H9 (cell line): ENCODE results near the gene GIGYF1. TPM values are rescaled to one million over a fixed set of nuclear protein-coding genes. Genes with fewer than 3 reads are reported as not detected.
A peak's percentile ranks its signal among the peaks of the same experiment; 100 is the strongest.

ENCODE experiments used
- DNase-seq: peaks from one replicate; pipeline ENCODE4 v3.0.0-alpha.2; 2017
- H2AFZ ChIP-seq: one replicate; pipeline ENCODE4 v1.6.1; 2013; ENCODE audit warnings: mild to moderate bottlenecking, low read length, control low read depth, moderate library complexity
- H2AK5ac ChIP-seq: 2 replicates; pipeline ENCODE4 v1.6.1; 2013; ENCODE audit warnings: low read length, control low read depth, mixed read lengths; ENCODE audit not compliant: insufficient read length
- H2BK120ac ChIP-seq: one replicate; pipeline ENCODE4 v1.6.1; 2013; ENCODE audit warnings: low read depth, mild to moderate bottlenecking, low read length, control low read depth, inconsistent platforms; ENCODE audit not compliant: poor library complexity, severe bottlenecking
- H2BK12ac ChIP-seq: 2 replicates; pipeline ENCODE4 v1.6.1; 2013; ENCODE audit warnings: low read length, control low read depth, mixed read lengths, low read depth; ENCODE audit not compliant: insufficient read length
- H2BK15ac ChIP-seq: 2 replicates; pipeline ENCODE4 v1.6.1; 2013; ENCODE audit warnings: low read depth, low read length, control low read depth
- H2BK20ac ChIP-seq: one replicate; pipeline ENCODE4 v1.6.1; 2013; ENCODE audit warnings: low read depth, mild to moderate bottlenecking, low read length, control low read depth, inconsistent platforms; ENCODE audit not compliant: poor library complexity, severe bottlenecking
- H2BK5ac ChIP-seq: 2 replicates; pipeline ENCODE4 v1.6.1; 2013; ENCODE audit warnings: low read length, control low read depth, mixed read lengths; ENCODE audit not compliant: insufficient read length
- H3K14ac ChIP-seq: 2 replicates; pipeline ENCODE4 v1.6.1; 2013; ENCODE audit warnings: low read length, control low read depth; ENCODE audit not compliant: insufficient read depth
- H3K18ac ChIP-seq: 2 replicates; pipeline ENCODE4 v1.6.1; 2013; ENCODE audit warnings: low read depth, mild to moderate bottlenecking, mixed read lengths, low read length, control low read depth; ENCODE audit not compliant: insufficient read length
- H3K23ac ChIP-seq: 2 replicates; pipeline ENCODE4 v1.6.1; 2013; ENCODE audit warnings: low read length, control low read depth, mixed read lengths, low read depth; ENCODE audit not compliant: insufficient read length
- H3K23me2 ChIP-seq: 2 replicates; pipeline ENCODE4 v1.6.1; 2013; ENCODE audit warnings: low read depth, mild to moderate bottlenecking, mixed read lengths, low read length, control low read depth; ENCODE audit not compliant: insufficient read length, poor library complexity, severe bottlenecking
- H3K27ac ChIP-seq: 2 replicates; pipeline ENCODE4 v1.5.1; 2013; ENCODE audit warnings: low read length, control low read depth, mixed read lengths, low read depth; ENCODE audit not compliant: insufficient read length
- H3K27me3 ChIP-seq: 2 replicates; pipeline ENCODE4 v1.6.1; 2013; ENCODE audit warnings: low read length, control low read depth, inconsistent platforms; ENCODE audit not compliant: insufficient read depth
- H3K4ac ChIP-seq: 2 replicates; pipeline ENCODE4 v1.6.1; 2013; ENCODE audit warnings: low read depth, mild to moderate bottlenecking, control low read depth, inconsistent platforms, low read length, moderate library complexity
- H3K4me1 ChIP-seq: 2 replicates; pipeline ENCODE4 v1.6.1; 2013; ENCODE audit warnings: low read length, control low read depth, inconsistent platforms; ENCODE audit not compliant: insufficient read depth
- H3K4me2 ChIP-seq: 2 replicates; pipeline ENCODE4 v1.6.1; 2013; ENCODE audit warnings: low read length, control low read depth, mixed read lengths; ENCODE audit not compliant: insufficient read length, insufficient read depth
- H3K56ac ChIP-seq: 2 replicates; pipeline ENCODE4 v1.6.1; 2013; ENCODE audit warnings: low read depth, mild to moderate bottlenecking, mixed read lengths, low read length, control low read depth; ENCODE audit not compliant: insufficient read length
- H3K79me1 ChIP-seq: 2 replicates; pipeline ENCODE4 v1.6.1; 2013; ENCODE audit warnings: low read depth, mild to moderate bottlenecking, moderate library complexity, low read length, control low read depth, inconsistent platforms; ENCODE audit not compliant: insufficient read depth, poor library complexity, severe bottlenecking
- H3K79me2 ChIP-seq: 2 replicates; pipeline ENCODE4 v1.6.1; 2013; ENCODE audit warnings: low read length, control low read depth, inconsistent platforms; ENCODE audit not compliant: insufficient read depth
- H3K9ac ChIP-seq: 2 replicates; pipeline ENCODE4 v1.6.1; 2013; ENCODE audit warnings: low read length, control low read depth, mixed read lengths; ENCODE audit not compliant: insufficient read length; ENCODE audit errors: extremely low read depth
- H3K9me3 ChIP-seq: one replicate; pipeline ENCODE4 v1.6.1; 2013; ENCODE audit warnings: low read depth, low read length, inconsistent platforms; ENCODE audit not compliant: control insufficient read depth
- H3T11ph ChIP-seq: one replicate; pipeline ENCODE4 v1.6.1; 2013; ENCODE audit warnings: mild to moderate bottlenecking, low read length, control low read depth, inconsistent platforms
- H4K20me1 ChIP-seq: one replicate; pipeline ENCODE4 v1.6.1; 2013; ENCODE audit not compliant: control insufficient read depth, insufficient read length, insufficient read depth
- H4K5ac ChIP-seq: 2 replicates; pipeline ENCODE4 v1.6.1; 2013; ENCODE audit warnings: low read depth, mild to moderate bottlenecking, mixed read lengths, low read length, control low read depth; ENCODE audit not compliant: insufficient read length
- H4K8ac ChIP-seq: replicated peaks from 2 replicates; pipeline ENCODE4 v1.6.1; 2013; ENCODE audit warnings: low read length, control low read depth, mixed read lengths, low read depth; ENCODE audit not compliant: insufficient read length
- H4K91ac ChIP-seq: 2 replicates; pipeline ENCODE4 v1.6.1; 2013; ENCODE audit warnings: low read depth, mild to moderate bottlenecking, moderate library complexity, mixed read lengths, low read length, control low read depth; ENCODE audit not compliant: insufficient read length
- H3K27ac Mint-ChIP-seq, 3 experiments: 2 replicates in 2 of 3; 3 replicates in 1 of 3; pipeline ENCODE4 v1.8.0; 2020 to 2021; ENCODE audit warnings: mixed read lengths in 3 of 3, mild to moderate bottlenecking in 1 of 3, moderate library complexity in 1 of 3
- H3K27me3 Mint-ChIP-seq: 2 replicates; pipeline ENCODE4 v1.8.0; 2021; ENCODE audit warnings: low read depth, mild to moderate bottlenecking, moderate library complexity, mixed read lengths
- H3K36me3 Mint-ChIP-seq, 3 experiments: 2 replicates in 2 of 3; 3 replicates in 1 of 3; pipeline ENCODE4 v1.8.0; 2020 to 2021; ENCODE audit warnings: low read depth in 3 of 3, mixed read lengths in 3 of 3; ENCODE audit not compliant: insufficient read depth in 1 of 3
- H3K4me1 Mint-ChIP-seq, 2 experiments: 2 replicates each; pipeline ENCODE4 v1.8.0; 2020; ENCODE audit warnings: mixed read lengths in 2 of 2
- H3K4me3 Mint-ChIP-seq, 2 experiments: 2 replicates in 1 of 2; 3 replicates in 1 of 2; pipeline ENCODE4 v1.8.0; 2020 to 2021; ENCODE audit warnings: mild to moderate bottlenecking in 2 of 2, mixed read lengths in 2 of 2, moderate library complexity in 1 of 2
- H3K9me3 Mint-ChIP-seq, 2 experiments: 2 replicates in 1 of 2; 3 replicates in 1 of 2; pipeline ENCODE4 v1.8.0; 2020; ENCODE audit warnings: mild to moderate bottlenecking in 2 of 2, mixed read lengths in 2 of 2, moderate library complexity in 1 of 2
- WGBS: extraction: QIAGEN DNeasy Blood & Tissue Kit; methylation state at CpG from one replicate; pipeline ENCODE4 v1.1.7; 2013; ENCODE audit warnings: missing lambda C conversion rate, low lambda C conversion rate, mixed read lengths; ENCODE audit not compliant: insufficient read length; ENCODE audit errors: extremely low coverage; 5-methylcytosine and 5-hydroxymethylcytosine counted together
- total RNA-seq: library from RNA; stranded (reverse); gene quantifications from 2 replicates; pipeline ENCODE4 v1.2.1, GENCODE V29; 2021
- TF ChIP-seq, protein P1 (sequence below): fragments of 200-600 bp; sonication (generic); conservative IDR thresholded peaks from 3 replicates; pipeline ENCODE4 v1.8.0; 2021; ENCODE audit warnings: antibody characterized with exemption, mild to moderate bottlenecking

The GIGYF1 gene
- total RNA-seq, 1 experiment from 2014 or later: 104 TPM

DNA sequence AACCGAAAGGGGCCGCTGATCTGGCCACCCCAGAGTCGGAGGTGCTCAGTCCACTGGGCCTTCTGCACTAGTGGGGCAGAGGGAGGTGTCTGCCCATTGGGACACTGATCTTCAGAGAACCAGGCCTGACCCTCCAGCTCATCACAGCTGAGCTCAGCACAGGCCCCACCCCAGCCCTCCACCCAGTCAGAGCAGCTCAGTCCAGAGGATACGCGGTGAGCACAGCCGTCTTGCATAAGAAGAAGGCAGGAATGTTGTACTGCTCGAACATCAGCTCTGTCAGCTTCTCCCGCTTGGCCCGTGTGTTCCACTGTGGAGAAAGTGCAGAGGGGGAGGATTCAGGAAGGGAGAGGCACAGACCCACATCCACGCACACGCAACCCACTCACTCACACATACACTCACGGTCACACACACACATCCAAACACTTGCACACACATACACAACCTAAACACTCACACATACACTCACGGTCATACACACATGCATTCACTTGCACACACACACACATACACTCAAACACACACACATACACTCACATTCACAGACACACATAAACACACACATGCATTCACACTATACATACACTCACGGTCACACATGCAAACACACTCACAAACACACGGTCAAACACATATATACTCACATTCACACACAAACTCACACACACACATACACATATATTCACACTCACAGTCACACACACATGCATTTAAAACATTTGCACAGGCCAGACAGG is 44.1 kb downstream of the GIGYF1 start:
- H2BK20ac ChIP-seq: no peak overlapping the region
- no peak overlapping the region for H3K4me2 ChIP-seq
- H3K9me3 Mint-ChIP-seq: no peaks in the 10 kb centered on the region
- no peak overlapping the region for H3K4ac ChIP-seq
- peaks cover 5% of the 10 kb centered on the region for H3K27me3 ChIP-seq
- H3K27ac ChIP-seq: no peak overlapping the region
- no peaks in the 10 kb centered on the region for H3K9me3 ChIP-seq
- no peak overlapping the region for H4K91ac ChIP-seq
- H3K18ac ChIP-seq: no peak overlapping the region
- H3T11ph ChIP-seq: no peak overlapping the region
- no peak overlapping the region for H2BK120ac ChIP-seq
- H4K5ac ChIP-seq: no peak overlapping the region
- peaks cover 10 to 13% of the 10 kb centered on the region in 2 experiments for H3K4me1 Mint-ChIP-seq
- H3K4me1 ChIP-seq: no peaks in the 10 kb centered on the region
- no peaks in the 10 kb centered on the region for H3K79me2 ChIP-seq
- TF ChIP-seq, protein P1, sequence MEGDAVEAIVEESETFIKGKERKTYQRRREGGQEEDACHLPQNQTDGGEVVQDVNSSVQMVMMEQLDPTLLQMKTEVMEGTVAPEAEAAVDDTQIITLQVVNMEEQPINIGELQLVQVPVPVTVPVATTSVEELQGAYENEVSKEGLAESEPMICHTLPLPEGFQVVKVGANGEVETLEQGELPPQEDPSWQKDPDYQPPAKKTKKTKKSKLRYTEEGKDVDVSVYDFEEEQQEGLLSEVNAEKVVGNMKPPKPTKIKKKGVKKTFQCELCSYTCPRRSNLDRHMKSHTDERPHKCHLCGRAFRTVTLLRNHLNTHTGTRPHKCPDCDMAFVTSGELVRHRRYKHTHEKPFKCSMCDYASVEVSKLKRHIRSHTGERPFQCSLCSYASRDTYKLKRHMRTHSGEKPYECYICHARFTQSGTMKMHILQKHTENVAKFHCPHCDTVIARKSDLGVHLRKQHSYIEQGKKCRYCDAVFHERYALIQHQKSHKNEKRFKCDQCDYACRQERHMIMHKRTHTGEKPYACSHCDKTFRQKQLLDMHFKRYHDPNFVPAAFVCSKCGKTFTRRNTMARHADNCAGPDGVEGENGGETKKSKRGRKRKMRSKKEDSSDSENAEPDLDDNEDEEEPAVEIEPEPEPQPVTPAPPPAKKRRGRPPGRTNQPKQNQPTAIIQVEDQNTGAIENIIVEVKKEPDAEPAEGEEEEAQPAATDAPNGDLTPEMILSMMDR: no peak
- no peak overlapping the region for H2AK5ac ChIP-seq
- WGBS: 100% methylated on average over 3 of the region's 15 CpGs
- H3K9ac ChIP-seq: no peak overlapping the region
- H4K8ac ChIP-seq: no peak overlapping the region
- H2BK15ac ChIP-seq: no peak overlapping the region
- H3K23me2 ChIP-seq: no peaks in the 10 kb centered on the region
- no peak overlapping the region for H2BK12ac ChIP-seq
- no peaks in the 10 kb centered on the region for H3K36me3 Mint-ChIP-seq
- peak overlapping the region; percentile 13 for H3K56ac ChIP-seq
- H3K14ac ChIP-seq: no peak overlapping the region
- no peak for DNase-seq
- H3K23ac ChIP-seq: no peak overlapping the region
- H2BK5ac ChIP-seq: no peak overlapping the region
- no peaks in the 10 kb centered on the region for H4K20me1 ChIP-seq
- no peak overlapping the region for H3K27ac Mint-ChIP-seq
- H2AFZ ChIP-seq: no peak overlapping the region
- H3K27me3 Mint-ChIP-seq: peaks cover 47% of the 10 kb centered on the region
- no peaks in the 10 kb centered on the region for H3K79me1 ChIP-seq
- H3K4me3 Mint-ChIP-seq: no peak overlapping the region
